ENCODE measurements around the gene SPNS2.

GRCh38 chr17:4483012-4483840, 15.5 kb upstream of the SPNS2 start:
- TF ChIP-seq EZH2 (IDR thresholded peaks at IDR 0.05) (no peak), CEBPB (IDR thresholded peaks at IDR 0.05; ENCODE audit: low read depth) (no peak), POLR2AphosphoS5 (IDR thresholded peaks at IDR 0.05; ENCODE audit: low read depth, low read length) (peak; percentile 45), POLR2A (IDR thresholded peaks at IDR 0.05; ENCODE audit: borderline replicate concordance, extremely low read depth, insufficient read depth, insufficient read length) (no peak), ELF1 (IDR thresholded peaks at IDR 0.05; ENCODE audit: borderline replicate concordance, low read depth) (no peak), EGR1 (IDR thresholded peaks at IDR 0.05; ENCODE audit: low read depth) (no peak), EZH2phosphoT487 (IDR thresholded peaks at IDR 0.05; ENCODE audit: borderline replicate concordance) (no peak), MAX (IDR thresholded peaks at IDR 0.05) (peak; percentile 78; the same call in 1 of the 2 replicates), FOSL1 (IDR thresholded peaks at IDR 0.05; ENCODE audit: low read depth) (peak; percentile 97), YY1 (IDR thresholded peaks at IDR 0.05; ENCODE audit: extremely low read depth, insufficient replicate concordance, low read depth, low read length) (peak; percentile 7)
- TF ChIP-seq, protein P1, sequence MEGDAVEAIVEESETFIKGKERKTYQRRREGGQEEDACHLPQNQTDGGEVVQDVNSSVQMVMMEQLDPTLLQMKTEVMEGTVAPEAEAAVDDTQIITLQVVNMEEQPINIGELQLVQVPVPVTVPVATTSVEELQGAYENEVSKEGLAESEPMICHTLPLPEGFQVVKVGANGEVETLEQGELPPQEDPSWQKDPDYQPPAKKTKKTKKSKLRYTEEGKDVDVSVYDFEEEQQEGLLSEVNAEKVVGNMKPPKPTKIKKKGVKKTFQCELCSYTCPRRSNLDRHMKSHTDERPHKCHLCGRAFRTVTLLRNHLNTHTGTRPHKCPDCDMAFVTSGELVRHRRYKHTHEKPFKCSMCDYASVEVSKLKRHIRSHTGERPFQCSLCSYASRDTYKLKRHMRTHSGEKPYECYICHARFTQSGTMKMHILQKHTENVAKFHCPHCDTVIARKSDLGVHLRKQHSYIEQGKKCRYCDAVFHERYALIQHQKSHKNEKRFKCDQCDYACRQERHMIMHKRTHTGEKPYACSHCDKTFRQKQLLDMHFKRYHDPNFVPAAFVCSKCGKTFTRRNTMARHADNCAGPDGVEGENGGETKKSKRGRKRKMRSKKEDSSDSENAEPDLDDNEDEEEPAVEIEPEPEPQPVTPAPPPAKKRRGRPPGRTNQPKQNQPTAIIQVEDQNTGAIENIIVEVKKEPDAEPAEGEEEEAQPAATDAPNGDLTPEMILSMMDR (IDR thresholded peaks at IDR 0.05 in 2 of 3, conservative IDR thresholded peaks at IDR 0.05 in 1 of 3; ENCODE audit: borderline replicate concordance in 1 of 3, insufficient read depth in 1 of 3, low read depth in 2 of 3, low read length in 2 of 3), result no peak
- TF ChIP-seq, protein P2, sequence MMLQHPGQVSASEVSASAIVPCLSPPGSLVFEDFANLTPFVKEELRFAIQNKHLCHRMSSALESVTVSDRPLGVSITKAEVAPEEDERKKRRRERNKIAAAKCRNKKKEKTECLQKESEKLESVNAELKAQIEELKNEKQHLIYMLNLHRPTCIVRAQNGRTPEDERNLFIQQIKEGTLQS (IDR thresholded peaks at IDR 0.05), result no peak
- TF ChIP-seq, protein P3, sequence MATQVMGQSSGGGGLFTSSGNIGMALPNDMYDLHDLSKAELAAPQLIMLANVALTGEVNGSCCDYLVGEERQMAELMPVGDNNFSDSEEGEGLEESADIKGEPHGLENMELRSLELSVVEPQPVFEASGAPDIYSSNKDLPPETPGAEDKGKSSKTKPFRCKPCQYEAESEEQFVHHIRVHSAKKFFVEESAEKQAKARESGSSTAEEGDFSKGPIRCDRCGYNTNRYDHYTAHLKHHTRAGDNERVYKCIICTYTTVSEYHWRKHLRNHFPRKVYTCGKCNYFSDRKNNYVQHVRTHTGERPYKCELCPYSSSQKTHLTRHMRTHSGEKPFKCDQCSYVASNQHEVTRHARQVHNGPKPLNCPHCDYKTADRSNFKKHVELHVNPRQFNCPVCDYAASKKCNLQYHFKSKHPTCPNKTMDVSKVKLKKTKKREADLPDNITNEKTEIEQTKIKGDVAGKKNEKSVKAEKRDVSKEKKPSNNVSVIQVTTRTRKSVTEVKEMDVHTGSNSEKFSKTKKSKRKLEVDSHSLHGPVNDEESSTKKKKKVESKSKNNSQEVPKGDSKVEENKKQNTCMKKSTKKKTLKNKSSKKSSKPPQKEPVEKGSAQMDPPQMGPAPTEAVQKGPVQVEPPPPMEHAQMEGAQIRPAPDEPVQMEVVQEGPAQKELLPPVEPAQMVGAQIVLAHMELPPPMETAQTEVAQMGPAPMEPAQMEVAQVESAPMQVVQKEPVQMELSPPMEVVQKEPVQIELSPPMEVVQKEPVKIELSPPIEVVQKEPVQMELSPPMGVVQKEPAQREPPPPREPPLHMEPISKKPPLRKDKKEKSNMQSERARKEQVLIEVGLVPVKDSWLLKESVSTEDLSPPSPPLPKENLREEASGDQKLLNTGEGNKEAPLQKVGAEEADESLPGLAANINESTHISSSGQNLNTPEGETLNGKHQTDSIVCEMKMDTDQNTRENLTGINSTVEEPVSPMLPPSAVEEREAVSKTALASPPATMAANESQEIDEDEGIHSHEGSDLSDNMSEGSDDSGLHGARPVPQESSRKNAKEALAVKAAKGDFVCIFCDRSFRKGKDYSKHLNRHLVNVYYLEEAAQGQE (IDR thresholded peaks at IDR 0.05; ENCODE audit: low read depth), result no peak

Data from HCT116 (cell line).